ENCODE measurements around the gene GDF9.

GDF9 gene

GRCh38 chr5:132873119-132873929 lies 7.1 kb upstream of the GDF9 start, which contains the start of gene LEAP2:
Gene LEAP2 (plus strand): TSS chr5:132873668. CDS start chr5:132873695, 27 bp downstream.
- no peak within 1 kb of the TSS for H3K27ac ChIP-seq (ENCODE audit: low read length)
- H3K27me3 ChIP-seq (ENCODE audit: control insufficient read depth in 1 of 2, insufficient read depth in 2 of 2, low read length in 2 of 2): no peaks in the 10 kb centered on the region
- H3K4me1 ChIP-seq (ENCODE audit: control insufficient read depth, insufficient read depth, low read length): peaks cover 5% of the 10 kb centered on the region
- H3K36me3 ChIP-seq (ENCODE audit: control insufficient read depth in 2 of 2, insufficient read depth in 2 of 2, low read length in 2 of 2): peaks cover 8 to 31% of the 10 kb centered on the region in 2 donors
- no peak within 1 kb of the TSS for H3K9ac ChIP-seq (ENCODE audit: low read length in 2 of 2)
- no peak within 1 kb of the TSS for H3K4me3 ChIP-seq (ENCODE audit: low read length in 2 of 2)
- H3K9me3 ChIP-seq (ENCODE audit: control insufficient read depth in 2 of 2, low read length in 2 of 2): no peaks in the 10 kb centered on the region

GRCh38 chr5:132872788-132873118 lies 6.5 kb upstream of the GDF9 start:
- no peak overlapping the region for H3K9ac ChIP-seq (ENCODE audit: low read length in 2 of 2)
- H3K27me3 ChIP-seq (ENCODE audit: control insufficient read depth in 1 of 2, insufficient read depth in 2 of 2, low read length in 2 of 2): no peaks in the 10 kb centered on the region
- H3K27ac ChIP-seq (ENCODE audit: low read length): no peak overlapping the region
- peaks cover 8 to 36% of the 10 kb centered on the region in 2 donors for H3K36me3 ChIP-seq (ENCODE audit: control insufficient read depth in 2 of 2, insufficient read depth in 2 of 2, low read length in 2 of 2)
- no peaks in the 10 kb centered on the region for H3K9me3 ChIP-seq (ENCODE audit: control insufficient read depth in 2 of 2, low read length in 2 of 2)
- H3K4me3 ChIP-seq (ENCODE audit: low read length in 2 of 2): no peak overlapping the region
- peaks cover 5% of the 10 kb centered on the region for H3K4me1 ChIP-seq (ENCODE audit: control insufficient read depth, insufficient read depth, low read length)

- H3K27ac ChIP-seq (ENCODE audit: low read length): no peak overlapping the region
- no peaks in the 10 kb centered on the region for H3K9me3 ChIP-seq (ENCODE audit: control insufficient read depth in 2 of 2, low read length in 2 of 2)
- H3K9ac ChIP-seq (ENCODE audit: low read length in 2 of 2): no peak overlapping the region
- H3K4me3 ChIP-seq (ENCODE audit: low read length in 2 of 2): no peak overlapping the region
- no peaks in the 10 kb centered on the region for H3K27me3 ChIP-seq (ENCODE audit: control insufficient read depth in 1 of 2, insufficient read depth in 2 of 2, low read length in 2 of 2)
- peaks cover 8 to 40% of the 10 kb centered on the region in 2 donors for H3K36me3 ChIP-seq (ENCODE audit: control insufficient read depth in 2 of 2, insufficient read depth in 2 of 2, low read length in 2 of 2)
- H3K4me1 ChIP-seq (ENCODE audit: control insufficient read depth, insufficient read depth, low read length): peaks cover 16% of the 10 kb centered on the region
These were observed 5.4 kb upstream of the GDF9 start for GRCh38 chr5:132871459-132872284.

- H3K36me3 ChIP-seq (ENCODE audit: control insufficient read depth in 2 of 2, insufficient read depth in 2 of 2, low read length in 2 of 2): peaks cover 8 to 40% of the 10 kb centered on the region in 2 donors
- no peak overlapping the region for H3K27ac ChIP-seq (ENCODE audit: low read length)
- H3K9ac ChIP-seq (ENCODE audit: low read length in 2 of 2): no peak overlapping the region
- peaks cover 17% of the 10 kb centered on the region for H3K4me1 ChIP-seq (ENCODE audit: control insufficient read depth, insufficient read depth, low read length)
- H3K4me3 ChIP-seq (ENCODE audit: low read length in 2 of 2): no peak overlapping the region
- H3K27me3 ChIP-seq (ENCODE audit: control insufficient read depth in 1 of 2, insufficient read depth in 2 of 2, low read length in 2 of 2): no peaks in the 10 kb centered on the region
- no peaks in the 10 kb centered on the region for H3K9me3 ChIP-seq (ENCODE audit: control insufficient read depth in 2 of 2, low read length in 2 of 2)
These were observed 4.5 kb upstream of the GDF9 start for GRCh38 chr5:132870801-132871200.

GRCh38 chr5:132868754-132869153 lies 2.5 kb upstream of the GDF9 start:
- H3K36me3 ChIP-seq (ENCODE audit: control insufficient read depth in 2 of 2, insufficient read depth in 2 of 2, low read length in 2 of 2): peaks cover 6 to 35% of the 10 kb centered on the region in 2 donors
- peaks cover 20% of the 10 kb centered on the region for H3K4me1 ChIP-seq (ENCODE audit: control insufficient read depth, insufficient read depth, low read length)
- no peaks in the 10 kb centered on the region for H3K9me3 ChIP-seq (ENCODE audit: control insufficient read depth in 2 of 2, low read length in 2 of 2)
- no peaks in the 10 kb centered on the region for H3K27me3 ChIP-seq (ENCODE audit: control insufficient read depth in 1 of 2, insufficient read depth in 2 of 2, low read length in 2 of 2)
- no peak overlapping the region for H3K4me3 ChIP-seq (ENCODE audit: low read length in 2 of 2)
- H3K9ac ChIP-seq (ENCODE audit: low read length in 2 of 2): no peak overlapping the region
- no peak overlapping the region for H3K27ac ChIP-seq (ENCODE audit: low read length)

- Histone ChIP-seq H3K9me3 (ENCODE audit: control insufficient read depth in 2 of 2, low read length in 2 of 2) (no peaks in the 10 kb centered on the region), H3K4me3 (ENCODE audit: low read length in 2 of 2) (peak overlapping the region; percentile 66 to 92), H3K9ac (ENCODE audit: low read length in 2 of 2) (peak overlapping the region; percentile 75 to 93), H3K36me3 (ENCODE audit: control insufficient read depth in 2 of 2, insufficient read depth in 2 of 2, low read length in 2 of 2) (peaks cover 3 to 26% of the 10 kb centered on the region in 2 donors), H3K4me1 (ENCODE audit: control insufficient read depth, insufficient read depth, low read length) (peaks cover 16% of the 10 kb centered on the region), H3K27me3 (ENCODE audit: control insufficient read depth in 1 of 2, insufficient read depth in 2 of 2, low read length in 2 of 2) (no peaks in the 10 kb centered on the region), H3K27ac (ENCODE audit: low read length) (peak overlapping the region; percentile 94)
These were observed 780 bp upstream of the GDF9 start for GRCh38 chr5:132867046-132867451.

- no peaks in the 10 kb centered on the region for H3K27me3 ChIP-seq (ENCODE audit: control insufficient read depth in 1 of 2, insufficient read depth in 2 of 2, low read length in 2 of 2)
- H3K9me3 ChIP-seq (ENCODE audit: control insufficient read depth in 2 of 2, low read length in 2 of 2): no peaks in the 10 kb centered on the region
- H3K9ac ChIP-seq (ENCODE audit: low read length in 2 of 2): peak overlapping the region; percentile 75 to 93
These were observed 464 bp downstream of the GDF9 start for GRCh38 chr5:132865668-132866341.

GRCh38 chr5:132860742-132861141 lies 5.5 kb downstream of the GDF9 start:
- Histone ChIP-seq H3K9ac (ENCODE audit: low read length in 2 of 2) (no peak overlapping the region), H3K27ac (ENCODE audit: low read length) (no peak overlapping the region), H3K4me1 (ENCODE audit: control insufficient read depth, insufficient read depth, low read length) (peaks cover 3% of the 10 kb centered on the region), H3K9me3 (ENCODE audit: control insufficient read depth in 2 of 2, low read length in 2 of 2) (no peaks in the 10 kb centered on the region), H3K4me3 (ENCODE audit: low read length in 2 of 2) (no peak overlapping the region), H3K27me3 (ENCODE audit: control insufficient read depth in 1 of 2, insufficient read depth in 2 of 2, low read length in 2 of 2) (no peaks in the 10 kb centered on the region), H3K36me3 (ENCODE audit: control insufficient read depth in 2 of 2, insufficient read depth in 2 of 2, low read length in 2 of 2) (no peaks in the 10 kb centered on the region)

More at GRCh38 chr5:132865668-132866341, 464 bp downstream of the GDF9 start:
- peaks cover 3 to 20% of the 10 kb centered on the region in 2 donors for H3K36me3 ChIP-seq (ENCODE audit: control insufficient read depth in 2 of 2, insufficient read depth in 2 of 2, low read length in 2 of 2)
- H3K4me3 ChIP-seq (ENCODE audit: low read length in 2 of 2): peak overlapping the region; percentile 66 to 92
- H3K27ac ChIP-seq (ENCODE audit: low read length): peak overlapping the region; percentile 94
- peaks cover 16% of the 10 kb centered on the region for H3K4me1 ChIP-seq (ENCODE audit: control insufficient read depth, insufficient read depth, low read length)

- Histone ChIP-seq H3K4me1 (ENCODE audit: control insufficient read depth, insufficient read depth, low read length) (no peaks in the 10 kb centered on the region), H3K9me3 (ENCODE audit: control insufficient read depth in 2 of 2, low read length in 2 of 2) (no peaks in the 10 kb centered on the region), H3K27ac (ENCODE audit: low read length) (no peak overlapping the region), H3K36me3 (ENCODE audit: control insufficient read depth in 2 of 2, insufficient read depth in 2 of 2, low read length in 2 of 2) (no peaks in the 10 kb centered on the region), H3K4me3 (ENCODE audit: low read length in 2 of 2) (no peak overlapping the region), H3K27me3 (ENCODE audit: control insufficient read depth in 1 of 2, insufficient read depth in 2 of 2, low read length in 2 of 2) (no peaks in the 10 kb centered on the region), H3K9ac (ENCODE audit: low read length in 2 of 2) (no peak overlapping the region)
These were observed 6.3 kb downstream of the GDF9 start for GRCh38 chr5:132859889-132860437.

- Histone ChIP-seq H3K4me3 (ENCODE audit: low read length in 2 of 2) (no peak overlapping the region), H3K4me1 (ENCODE audit: control insufficient read depth, insufficient read depth, low read length) (no peaks in the 10 kb centered on the region), H3K27ac (ENCODE audit: low read length) (no peak overlapping the region), H3K9ac (ENCODE audit: low read length in 2 of 2) (no peak overlapping the region), H3K27me3 (ENCODE audit: control insufficient read depth in 1 of 2, insufficient read depth in 2 of 2, low read length in 2 of 2) (no peaks in the 10 kb centered on the region), H3K36me3 (ENCODE audit: control insufficient read depth in 2 of 2, insufficient read depth in 2 of 2, low read length in 2 of 2) (no peaks in the 10 kb centered on the region), H3K9me3 (ENCODE audit: control insufficient read depth in 2 of 2, low read length in 2 of 2) (no peaks in the 10 kb centered on the region)
These were observed 10.3 kb downstream of the GDF9 start for GRCh38 chr5:132856011-132856410.
